HUES48 (cell line): Measurements from ENCODE around the gene RHBDD1.

ENCODE experiments used
- H3K27ac ChIP-seq: one replicate; pipeline ENCODE4 v1.7.0; 2013; ENCODE audit warnings: low read depth, low read length, inconsistent platforms
- H3K27me3 ChIP-seq: 2 replicates; pipeline ENCODE4 v1.6.1; 2013; ENCODE audit warnings: mild to moderate bottlenecking, low read length; ENCODE audit not compliant: control insufficient read depth, insufficient read depth
- H3K36me3 ChIP-seq: 2 replicates; pipeline ENCODE4 v1.6.1; 2013; ENCODE audit warnings: low read length; ENCODE audit not compliant: control insufficient read depth, insufficient read depth
- H3K4me1 ChIP-seq: 2 replicates; pipeline ENCODE4 v1.6.1; 2013; ENCODE audit warnings: mild to moderate bottlenecking, low read length; ENCODE audit not compliant: control insufficient read depth, insufficient read depth
- H3K4me3 ChIP-seq: 2 replicates; pipeline ENCODE4 v1.5.1; 2013; ENCODE audit warnings: mild to moderate bottlenecking, low read depth, low read length
- H3K9ac ChIP-seq: 2 replicates; pipeline ENCODE4 v1.6.1; 2013; ENCODE audit warnings: mild to moderate bottlenecking, low read depth, low read length, moderate library complexity
- H3K9me3 ChIP-seq: 2 replicates; pipeline ENCODE4 v1.6.1; 2013; ENCODE audit warnings: low read length; ENCODE audit not compliant: control insufficient read depth, insufficient read depth

RHBDD1 gene

GRCh38 chr2:226800941-226801784 lies 34.7 kb upstream of the RHBDD1 start:
- Histone ChIP-seq H3K27me3 (no peaks in the 10 kb centered on the region), H3K4me1 (peaks cover 8% of the 10 kb centered on the region; the same call in 1 of the 2 replicates), H3K4me3 (peak overlapping the region; percentile 84), H3K27ac (peak overlapping the region; percentile 83), H3K36me3 (peaks cover 17% of the 10 kb centered on the region), H3K9me3 (no peaks in the 10 kb centered on the region), H3K9ac (no peak overlapping the region)

GRCh38 chr2:226802573-226802972 lies 33.3 kb upstream of the RHBDD1 start:
- H3K4me3 ChIP-seq: peak overlapping the region; percentile 29; the same call in 1 of the 2 replicates

GRCh38 chr2:226803410-226803809 lies 32.4 kb upstream of the RHBDD1 start:
- Histone ChIP-seq H3K9me3 (no peaks in the 10 kb centered on the region), H3K9ac (no peak overlapping the region), H3K27ac (no peak overlapping the region), H3K27me3 (no peaks in the 10 kb centered on the region), H3K4me3 (no peak overlapping the region), H3K36me3 (no peaks in the 10 kb centered on the region), H3K4me1 (peaks cover 8% of the 10 kb centered on the region; the same call in 1 of the 2 replicates)

More at GRCh38 chr2:226802573-226802972, 33.3 kb upstream of the RHBDD1 start:
- Histone ChIP-seq H3K27ac (no peak overlapping the region), H3K4me1 (peaks cover 8% of the 10 kb centered on the region; the same call in 1 of the 2 replicates), H3K9ac (no peak overlapping the region), H3K27me3 (no peaks in the 10 kb centered on the region), H3K9me3 (no peaks in the 10 kb centered on the region), H3K36me3 (0 out of 2 replicates have a peak, but pooled peaks cover 4% of the 10 kb centered on the region)

- no peaks in the 10 kb centered on the region for H3K27me3 ChIP-seq
These were observed 22.6 kb upstream of the RHBDD1 start for GRCh38 chr2:226813148-226813701.

DNA sequence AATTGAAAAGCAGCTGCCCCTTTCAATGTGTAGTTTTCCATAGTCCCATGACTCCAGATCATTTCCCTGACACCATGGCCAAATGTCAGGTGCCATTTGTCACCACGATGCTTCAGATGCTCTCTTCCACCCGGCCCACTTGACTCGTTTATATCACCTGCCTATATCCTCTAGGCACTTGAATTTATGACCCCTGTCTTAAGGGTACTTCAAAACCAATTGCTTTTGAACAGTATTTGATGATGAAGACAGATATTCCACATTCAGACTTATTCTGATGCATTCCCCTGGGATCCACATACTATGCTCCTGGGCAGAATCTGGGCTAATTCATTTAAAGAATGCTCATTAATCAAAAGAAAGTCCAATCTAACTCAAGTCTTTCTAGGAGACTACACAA lies 16.9 kb upstream of the RHBDD1 start:
- Histone ChIP-seq H3K36me3 (no peaks in the 10 kb centered on the region), H3K4me1 (peaks cover under 1% of the 10 kb centered on the region; the same call in 1 of the 2 replicates), H3K9ac (no peak overlapping the region), H3K4me3 (no peak overlapping the region), H3K27ac (no peak overlapping the region), H3K9me3 (no peaks in the 10 kb centered on the region), H3K27me3 (no peaks in the 10 kb centered on the region)

More at GRCh38 chr2:226813148-226813701, 22.6 kb upstream of the RHBDD1 start:
- Histone ChIP-seq H3K36me3 (no peaks in the 10 kb centered on the region), H3K27ac (peak overlapping the region; percentile 6), H3K9ac (no peak overlapping the region), H3K4me3 (no peak overlapping the region), H3K4me1 (peaks cover 13% of the 10 kb centered on the region), H3K9me3 (no peaks in the 10 kb centered on the region)

- H3K27ac ChIP-seq: no peak overlapping the region
- H3K4me3 ChIP-seq: no peak overlapping the region
- H3K9me3 ChIP-seq: no peaks in the 10 kb centered on the region
- H3K9ac ChIP-seq: no peak overlapping the region
- H3K36me3 ChIP-seq: no peaks in the 10 kb centered on the region
- H3K4me1 ChIP-seq: no peaks in the 10 kb centered on the region
- no peaks in the 10 kb centered on the region for H3K27me3 ChIP-seq
These were observed 10.8 kb upstream of the RHBDD1 start for GRCh38 chr2:226825056-226825455.

DNA sequence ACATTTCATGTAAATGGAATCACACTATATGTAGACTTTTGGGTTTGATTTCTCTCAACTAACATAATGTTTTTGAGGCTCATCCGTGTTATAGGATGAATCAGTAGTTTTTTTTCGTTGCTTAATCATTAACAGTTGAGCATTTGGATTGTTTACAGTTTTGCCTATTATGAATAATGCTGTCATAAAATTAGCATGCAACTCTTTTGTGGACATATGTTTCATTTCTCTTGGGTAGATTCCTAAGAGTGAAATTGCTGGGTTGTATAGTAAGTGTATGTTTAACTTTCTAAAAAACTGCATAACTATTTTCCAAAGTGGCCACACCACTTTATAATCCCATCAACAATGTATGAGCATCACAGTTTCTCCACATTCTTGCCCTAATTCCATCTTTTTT lies 7.7 kb upstream of the RHBDD1 start:
- no peaks in the 10 kb centered on the region for H3K9me3 ChIP-seq
- no peak overlapping the region for H3K4me3 ChIP-seq
- H3K27me3 ChIP-seq: no peaks in the 10 kb centered on the region
- H3K36me3 ChIP-seq: no peaks in the 10 kb centered on the region
- H3K27ac ChIP-seq: no peak overlapping the region
- H3K4me1 ChIP-seq: no peaks in the 10 kb centered on the region
- no peak overlapping the region for H3K9ac ChIP-seq

- Histone ChIP-seq H3K9me3 (no peaks in the 10 kb centered on the region), H3K36me3 (no peaks in the 10 kb centered on the region), H3K4me3 (no peak overlapping the region), H3K27me3 (peaks cover 1% of the 10 kb centered on the region; the same call in 1 of the 2 replicates), H3K27ac (no peak overlapping the region), H3K9ac (no peak overlapping the region), H3K4me1 (no peaks in the 10 kb centered on the region; the same call in 1 of the 2 replicates)
These were observed 5.9 kb upstream of the RHBDD1 start for GRCh38 chr2:226829721-226830631.

GRCh38 chr2:226831266-226831665 lies 4.6 kb upstream of the RHBDD1 start:
- Histone ChIP-seq H3K9ac (no peak overlapping the region), H3K27ac (no peak overlapping the region), H3K36me3 (no peaks in the 10 kb centered on the region)

GRCh38 chr2:226832061-226832460 lies 3.8 kb upstream of the RHBDD1 start:
- H3K4me3 ChIP-seq: no peak overlapping the region

More at GRCh38 chr2:226831266-226831665, 4.6 kb upstream of the RHBDD1 start:
- H3K9me3 ChIP-seq: no peaks in the 10 kb centered on the region
- H3K27me3 ChIP-seq: peaks cover 4% of the 10 kb centered on the region; the same call in 1 of the 2 replicates
- peaks cover 7% of the 10 kb centered on the region; the same call in 1 of the 2 replicates for H3K4me1 ChIP-seq
- no peak overlapping the region for H3K4me3 ChIP-seq

More at GRCh38 chr2:226832061-226832460, 3.8 kb upstream of the RHBDD1 start:
- H3K27ac ChIP-seq: no peak overlapping the region
- H3K27me3 ChIP-seq: peaks cover 4% of the 10 kb centered on the region; the same call in 1 of the 2 replicates
- H3K4me1 ChIP-seq: peaks cover 14% of the 10 kb centered on the region
- H3K36me3 ChIP-seq: no peaks in the 10 kb centered on the region
- no peaks in the 10 kb centered on the region for H3K9me3 ChIP-seq
- no peak overlapping the region for H3K9ac ChIP-seq
